Cerebellar cortex (tissue), 1 donor: Measurements from ENCODE around the gene BPHL.
"Not testable (repeated sequence)": the region's sequence is repeated elsewhere in the genome, so short reads cannot be mapped to it uniquely, and the experiment has no call there.

Experiments used
- DNase-seq: peaks from one replicate; pipeline ENCODE4 v3.0.0-alpha.2; 2015; ENCODE audit warnings: low spot score

Gene BPHL

GRCh38 chr6:3122823-3123182 lies 4.3 kb downstream of the BPHL start:
- no peak for DNase-seq

GRCh38 chr6:3124667-3125066 lies 6.2 kb downstream of the BPHL start:
- no peak for DNase-seq

GRCh38 chr6:3125815-3126214 lies 7.3 kb downstream of the BPHL start:
- DNase-seq = no peak

- no peak for DNase-seq
These were observed 10.0 kb downstream of the BPHL start for GRCh38 chr6:3128356-3129108.

- no peak for DNase-seq
These were observed 13.2 kb downstream of the BPHL start for GRCh38 chr6:3131695-3132094.

GRCh38 chr6:3133515-3133914 lies 15.0 kb downstream of the BPHL start:
- DNase-seq = no peak

GRCh38 chr6:3135668-3136291 lies 17.3 kb downstream of the BPHL start:
- DNase-seq = no peak

GRCh38 chr6:3136292-3137011 lies 17.9 kb downstream of the BPHL start:
- DNase-seq = no peak

GRCh38 chr6:3137057-3137777 lies 18.7 kb downstream of the BPHL start:
- no peak for DNase-seq

- not testable (repeated sequence) for DNase-seq
These were observed 19.4 kb downstream of the BPHL start for GRCh38 chr6:3137873-3138272.

GRCh38 chr6:3138341-3138740 lies 19.8 kb downstream of the BPHL start:
- DNase-seq = no peak

GRCh38 chr6:3139090-3139903 lies 20.8 kb downstream of the BPHL start:
- DNase-seq = no peak

GRCh38 chr6:3140201-3140600 lies 21.7 kb downstream of the BPHL start:
- no peak for DNase-seq

- DNase-seq = no peak
These were observed 24.0 kb downstream of the BPHL start for GRCh38 chr6:3142536-3142935.

GRCh38 chr6:3143158-3143557 lies 24.6 kb downstream of the BPHL start:
- DNase-seq = no peak

- no peak for DNase-seq
These were observed 26.1 kb downstream of the BPHL start for GRCh38 chr6:3144571-3144970.

GRCh38 chr6:3147914-3148757 lies 29.6 kb downstream of the BPHL start:
- DNase-seq = no peak

- no peak for DNase-seq
These were observed 33.2 kb downstream of the BPHL start for GRCh38 chr6:3151691-3152090.

- no peak for DNase-seq
These were observed 34.2 kb downstream of the BPHL start for GRCh38 chr6:3152689-3153088.

GRCh38 chr6:3155416-3155815 lies 36.9 kb downstream of the BPHL start:
- peak; percentile 81 for DNase-seq
